Amniotic stem cell (primary cell): ENCODE data around the gene B4GALT5.
"Not testable (repeated sequence)": the region's sequence is repeated elsewhere in the genome, so short reads cannot be mapped to it uniquely, and the experiment has no call there.

Experiments
- DNase-seq: peaks from one replicate; lab custom pipeline; 2025; lab: John Stamatoyannopoulos, UW

Gene B4GALT5

GRCh38 chr20:49628280-49628679, 85.4 kb downstream of the B4GALT5 start:
- DNase-seq: not testable (repeated sequence)

GRCh38 chr20:49627329-49627761, 86.3 kb downstream of the B4GALT5 start:
- DNase-seq: no peak

- DNase-seq: not testable (repeated sequence)
Measured at GRCh38 chr20:49624988-49625387, 88.7 kb downstream of the B4GALT5 start.

GRCh38 chr20:49624317-49624716, 89.4 kb downstream of the B4GALT5 start:
- DNase-seq: no peak

GRCh38 chr20:49622243-49622642, 91.4 kb downstream of the B4GALT5 start:
- DNase-seq: no peak

- no peak for DNase-seq
Measured at GRCh38 chr20:49620364-49621240, 93.1 kb downstream of the B4GALT5 start.

- no peak for DNase-seq
Measured at GRCh38 chr20:49619113-49620048, 94.3 kb downstream of the B4GALT5 start.

- DNase-seq: no peak
Measured at GRCh38 chr20:49618289-49618688, 95.4 kb downstream of the B4GALT5 start.

- not testable (repeated sequence) for DNase-seq
Measured at GRCh38 chr20:49617394-49617793, 96.3 kb downstream of the B4GALT5 start.

- no peak for DNase-seq
Measured at GRCh38 chr20:49616154-49617007, 97.3 kb downstream of the B4GALT5 start.

- DNase-seq: no peak
Measured at GRCh38 chr20:49615401-49616153, 98.1 kb downstream of the B4GALT5 start.

GRCh38 chr20:49615051-49615400, 98.7 kb downstream of the B4GALT5 start:
- not testable (repeated sequence) for DNase-seq

- DNase-seq: no peak
Measured at GRCh38 chr20:49614338-49615050, 99.2 kb downstream of the B4GALT5 start.

- DNase-seq: no peak
Measured at GRCh38 chr20:49612127-49612738, 101.4 kb downstream of the B4GALT5 start.

GRCh38 chr20:49611539-49612126, 102.0 kb downstream of the B4GALT5 start:
- DNase-seq: not testable (repeated sequence)

- DNase-seq: no peak
Measured at GRCh38 chr20:49610691-49611538, 102.8 kb downstream of the B4GALT5 start.

- peak; percentile 33 for DNase-seq
Measured at GRCh38 chr20:49608752-49609670, 104.7 kb downstream of the B4GALT5 start.
